Measurements from ENCODE around the gene C6orf89.

- no peak for TF ChIP-seq POLR2A (IDR thresholded peaks at IDR 0.05)
- TF ChIP-seq, protein P1, sequence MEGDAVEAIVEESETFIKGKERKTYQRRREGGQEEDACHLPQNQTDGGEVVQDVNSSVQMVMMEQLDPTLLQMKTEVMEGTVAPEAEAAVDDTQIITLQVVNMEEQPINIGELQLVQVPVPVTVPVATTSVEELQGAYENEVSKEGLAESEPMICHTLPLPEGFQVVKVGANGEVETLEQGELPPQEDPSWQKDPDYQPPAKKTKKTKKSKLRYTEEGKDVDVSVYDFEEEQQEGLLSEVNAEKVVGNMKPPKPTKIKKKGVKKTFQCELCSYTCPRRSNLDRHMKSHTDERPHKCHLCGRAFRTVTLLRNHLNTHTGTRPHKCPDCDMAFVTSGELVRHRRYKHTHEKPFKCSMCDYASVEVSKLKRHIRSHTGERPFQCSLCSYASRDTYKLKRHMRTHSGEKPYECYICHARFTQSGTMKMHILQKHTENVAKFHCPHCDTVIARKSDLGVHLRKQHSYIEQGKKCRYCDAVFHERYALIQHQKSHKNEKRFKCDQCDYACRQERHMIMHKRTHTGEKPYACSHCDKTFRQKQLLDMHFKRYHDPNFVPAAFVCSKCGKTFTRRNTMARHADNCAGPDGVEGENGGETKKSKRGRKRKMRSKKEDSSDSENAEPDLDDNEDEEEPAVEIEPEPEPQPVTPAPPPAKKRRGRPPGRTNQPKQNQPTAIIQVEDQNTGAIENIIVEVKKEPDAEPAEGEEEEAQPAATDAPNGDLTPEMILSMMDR (IDR thresholded peaks at IDR 0.05) = no peak
Observed at GRCh38 chr6:36890112-36890663, 4.4 kb downstream of the C6orf89 start.

Measured in thyroid gland (tissue), 4 donors.